ENCODE results near the gene WFS1.

WFS1 gene

GRCh38 chr4:6300359-6300758, 30.7 kb downstream of the WFS1 start:
- TF ChIP-seq, protein P1, sequence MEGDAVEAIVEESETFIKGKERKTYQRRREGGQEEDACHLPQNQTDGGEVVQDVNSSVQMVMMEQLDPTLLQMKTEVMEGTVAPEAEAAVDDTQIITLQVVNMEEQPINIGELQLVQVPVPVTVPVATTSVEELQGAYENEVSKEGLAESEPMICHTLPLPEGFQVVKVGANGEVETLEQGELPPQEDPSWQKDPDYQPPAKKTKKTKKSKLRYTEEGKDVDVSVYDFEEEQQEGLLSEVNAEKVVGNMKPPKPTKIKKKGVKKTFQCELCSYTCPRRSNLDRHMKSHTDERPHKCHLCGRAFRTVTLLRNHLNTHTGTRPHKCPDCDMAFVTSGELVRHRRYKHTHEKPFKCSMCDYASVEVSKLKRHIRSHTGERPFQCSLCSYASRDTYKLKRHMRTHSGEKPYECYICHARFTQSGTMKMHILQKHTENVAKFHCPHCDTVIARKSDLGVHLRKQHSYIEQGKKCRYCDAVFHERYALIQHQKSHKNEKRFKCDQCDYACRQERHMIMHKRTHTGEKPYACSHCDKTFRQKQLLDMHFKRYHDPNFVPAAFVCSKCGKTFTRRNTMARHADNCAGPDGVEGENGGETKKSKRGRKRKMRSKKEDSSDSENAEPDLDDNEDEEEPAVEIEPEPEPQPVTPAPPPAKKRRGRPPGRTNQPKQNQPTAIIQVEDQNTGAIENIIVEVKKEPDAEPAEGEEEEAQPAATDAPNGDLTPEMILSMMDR (IDR thresholded peaks at IDR 0.05; ENCODE audit: borderline replicate concordance, insufficient read depth, low read depth, low read length): no peak
- H3K4me3 ChIP-seq (ENCODE audit: low read depth, low read length): no peak overlapping the region

DNA sequence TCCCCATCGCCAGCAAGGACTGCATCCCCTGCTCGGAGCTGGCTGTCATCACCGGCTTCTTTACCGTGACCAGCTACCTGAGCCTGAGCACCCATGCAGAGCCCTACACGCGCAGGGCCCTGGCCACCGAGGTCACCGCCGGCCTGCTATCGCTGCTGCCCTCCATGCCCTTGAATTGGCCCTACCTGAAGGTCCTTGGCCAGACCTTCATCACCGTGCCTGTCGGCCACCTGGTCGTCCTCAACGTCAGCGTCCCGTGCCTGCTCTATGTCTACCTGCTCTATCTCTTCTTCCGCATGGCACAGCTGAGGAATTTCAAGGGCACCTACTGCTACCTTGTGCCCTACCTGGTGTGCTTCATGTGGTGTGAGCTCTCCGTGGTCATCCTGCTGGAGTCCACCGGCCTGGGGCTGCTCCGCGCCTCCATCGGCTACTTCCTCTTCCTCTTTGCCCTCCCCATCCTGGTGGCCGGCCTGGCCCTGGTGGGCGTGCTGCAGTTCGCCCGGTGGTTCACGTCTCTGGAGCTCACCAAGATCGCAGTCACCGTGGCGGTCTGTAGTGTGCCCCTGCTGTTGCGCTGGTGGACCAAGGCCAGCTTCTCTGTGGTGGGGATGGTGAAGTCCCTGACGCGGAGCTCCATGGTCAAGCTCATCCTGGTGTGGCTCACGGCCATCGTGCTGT, 31.5 kb downstream of the WFS1 start:
- no peak overlapping the region for H3K4me3 ChIP-seq (ENCODE audit: low read depth, low read length)
- TF ChIP-seq, protein P1 (IDR thresholded peaks at IDR 0.05; ENCODE audit: borderline replicate concordance, insufficient read depth, low read depth, low read length): no peak

DNA sequence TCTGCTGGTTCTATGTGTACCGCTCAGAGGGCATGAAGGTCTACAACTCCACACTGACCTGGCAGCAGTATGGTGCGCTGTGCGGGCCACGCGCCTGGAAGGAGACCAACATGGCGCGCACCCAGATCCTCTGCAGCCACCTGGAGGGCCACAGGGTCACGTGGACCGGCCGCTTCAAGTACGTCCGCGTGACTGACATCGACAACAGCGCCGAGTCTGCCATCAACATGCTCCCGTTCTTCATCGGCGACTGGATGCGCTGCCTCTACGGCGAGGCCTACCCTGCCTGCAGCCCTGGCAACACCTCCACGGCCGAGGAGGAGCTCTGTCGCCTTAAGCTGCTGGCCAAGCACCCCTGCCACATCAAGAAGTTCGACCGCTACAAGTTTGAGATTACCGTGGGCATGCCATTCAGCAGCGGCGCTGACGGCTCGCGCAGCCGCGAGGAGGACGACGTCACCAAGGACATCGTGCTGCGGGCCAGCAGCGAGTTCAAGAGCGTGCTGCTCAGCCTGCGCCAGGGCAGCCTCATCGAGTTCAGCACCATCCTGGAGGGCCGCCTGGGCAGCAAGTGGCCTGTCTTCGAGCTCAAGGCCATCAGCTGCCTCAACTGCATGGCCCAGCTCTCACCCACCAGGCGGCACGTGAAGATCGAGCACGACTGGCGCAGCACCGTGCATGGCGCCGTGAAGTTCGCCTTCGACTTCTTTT, 32.2 kb downstream of the WFS1 start:
- H3K4me3 ChIP-seq (ENCODE audit: low read depth, low read length): no peak overlapping the region
- TF ChIP-seq, protein P1 (IDR thresholded peaks at IDR 0.05; ENCODE audit: borderline replicate concordance, insufficient read depth, low read depth, low read length): no peak

DNA sequence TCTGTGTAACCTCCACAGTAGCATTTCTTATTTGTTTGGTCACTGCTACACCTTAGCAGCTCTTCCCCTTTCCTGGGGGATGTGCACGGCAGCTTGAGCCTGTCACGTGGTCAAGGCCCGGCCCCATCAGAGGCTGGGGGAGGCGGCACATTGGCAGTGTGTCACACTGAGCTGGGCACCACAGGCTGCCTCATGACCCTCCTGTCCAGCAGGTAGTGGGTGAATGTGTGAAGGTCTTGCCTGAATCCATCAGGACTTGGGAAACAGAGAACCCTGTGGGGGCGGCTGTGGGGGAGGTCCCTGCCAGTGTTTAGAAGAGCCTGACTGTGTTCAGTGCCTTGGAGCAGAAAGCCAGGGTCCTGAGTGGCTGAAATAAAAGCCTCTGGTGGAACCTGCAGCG, 33.2 kb downstream of the WFS1 start:
- no peak overlapping the region for H3K4me3 ChIP-seq (ENCODE audit: low read depth, low read length)
- TF ChIP-seq, protein P1 (IDR thresholded peaks at IDR 0.05; ENCODE audit: borderline replicate concordance, insufficient read depth, low read depth, low read length): no peak

- H3K4me3 ChIP-seq (ENCODE audit: low read depth, low read length): no peak overlapping the region
- TF ChIP-seq, protein P1 (IDR thresholded peaks at IDR 0.05; ENCODE audit: borderline replicate concordance, insufficient read depth, low read depth, low read length): no peak
Measured at GRCh38 chr4:6303943-6304342, 34.3 kb downstream of the WFS1 start.

DNA sequence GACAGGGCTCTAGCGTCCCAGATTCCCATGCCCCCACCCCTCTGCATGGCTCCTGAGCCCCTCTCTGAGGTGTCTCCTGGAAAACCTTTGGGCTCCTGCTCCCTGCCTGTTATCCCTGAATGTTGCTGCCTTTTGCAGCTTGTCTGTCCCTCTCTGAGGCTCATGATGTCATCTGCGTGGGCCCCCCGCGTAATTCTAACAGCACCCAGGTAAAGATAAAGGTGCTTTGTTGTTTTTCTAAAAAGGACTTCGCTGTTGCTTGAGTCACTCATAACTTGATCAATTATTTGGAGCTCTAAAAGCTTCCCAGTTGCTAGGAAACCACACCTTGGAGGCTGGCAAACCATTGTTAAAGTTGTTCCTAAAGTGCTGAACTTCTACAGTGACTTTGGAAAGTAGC, 36.6 kb downstream of the WFS1 start:
- TF ChIP-seq, protein P1 (IDR thresholded peaks at IDR 0.05; ENCODE audit: borderline replicate concordance, insufficient read depth, low read depth, low read length): no peak
- no peak overlapping the region for H3K4me3 ChIP-seq (ENCODE audit: low read depth, low read length)

DNA sequence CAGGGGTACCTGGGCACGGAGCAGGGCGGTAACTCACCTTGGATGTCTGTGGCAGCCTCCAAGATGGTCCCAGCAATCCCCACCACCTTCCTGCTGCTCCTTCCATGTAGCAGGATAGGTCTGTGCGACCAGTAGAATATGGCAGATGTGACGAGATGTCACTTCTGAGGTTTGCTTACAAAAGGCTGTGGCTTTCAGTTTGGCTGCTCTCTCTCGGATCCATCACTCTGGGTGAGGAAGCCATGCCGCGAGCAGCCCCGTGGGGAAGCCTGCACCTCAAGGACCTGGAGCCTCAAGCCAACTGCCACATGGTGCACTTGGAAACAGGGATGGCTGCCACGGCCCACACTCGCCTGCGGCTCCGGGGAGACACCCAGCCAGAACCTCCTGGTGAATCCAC, 37.6 kb downstream of the WFS1 start:
- H3K4me3 ChIP-seq (ENCODE audit: low read depth, low read length): no peak overlapping the region
- TF ChIP-seq, protein P1 (IDR thresholded peaks at IDR 0.05; ENCODE audit: borderline replicate concordance, insufficient read depth, low read depth, low read length): no peak
